Head of caudate nucleus (tissue), 42 donors: ENCODE results near the gene ATG4A.

Experiments
- DNase-seq, 42 donors: peaks; one replicate each; pipeline versions ENCODE4 v3.0.0 to v3.0.0-alpha.2; 2020 to 2021; ENCODE audit warnings: mixed read lengths in 7 of 42
- intact Hi-C: fragments of 100-400 bp; cut with DNase I; formaldehyde crosslinking; loops from one replicate; pipeline ENCODE4 v1.15.0; 2022

Gene ATG4A

GRCh38 chrX:108114541-108114940, 23.0 kb downstream of the ATG4A start:
- intact Hi-C loops = no loop called here
- no peak for DNase-seq

GRCh38 chrX:108117988-108118387, 26.4 kb downstream of the ATG4A start:
- intact Hi-C loops = no loop called here
- DNase-seq = no peak

GRCh38 chrX:108121291-108121690, 29.7 kb downstream of the ATG4A start:
- no peak for DNase-seq
- intact Hi-C loops = no loop called here

GRCh38 chrX:108122748-108123147, 31.2 kb downstream of the ATG4A start:
- intact Hi-C loops = no loop called here
- DNase-seq = no peak

- no peak for DNase-seq
- intact Hi-C loops = no loop called here
Measured at GRCh38 chrX:108123591-108124366, 32.2 kb downstream of the ATG4A start.

- DNase-seq = no peak
Measured at GRCh38 chrX:108126661-108127060, 35.1 kb downstream of the ATG4A start.

GRCh38 chrX:108127152-108127551, 35.6 kb downstream of the ATG4A start:
- intact Hi-C loops = no loop called here
- DNase-seq = no peak

More at GRCh38 chrX:108126661-108127060, 35.1 kb downstream of the ATG4A start:
- intact Hi-C loops = no loop called here

GRCh38 chrX:108130889-108131288, 39.3 kb downstream of the ATG4A start:
- intact Hi-C loops = no loop called here

GRCh38 chrX:108131471-108131870, 39.9 kb downstream of the ATG4A start:
- DNase-seq = no peak
- intact Hi-C loops = no loop called here

More at GRCh38 chrX:108130889-108131288, 39.3 kb downstream of the ATG4A start:
- no peak for DNase-seq

GRCh38 chrX:108132034-108132433, 40.5 kb downstream of the ATG4A start:
- intact Hi-C loops = no loop called here
- no peak for DNase-seq

GRCh38 chrX:108132876-108133275, 41.3 kb downstream of the ATG4A start:
- DNase-seq = no peak
- intact Hi-C loops = no loop called here

- intact Hi-C loops = no loop called here
- DNase-seq = no peak
Measured at GRCh38 chrX:108134724-108135123, 43.1 kb downstream of the ATG4A start.

GRCh38 chrX:108138814-108139702, 47.5 kb downstream of the ATG4A start:
- no peak for DNase-seq
- intact Hi-C loops = no loop called here

GRCh38 chrX:108148524-108148923, 56.9 kb downstream of the ATG4A start:
- DNase-seq = no peak
- intact Hi-C loops = no loop called here

- no peak for DNase-seq
- intact Hi-C loops = no loop called here
Measured at GRCh38 chrX:108156082-108156481, 64.5 kb downstream of the ATG4A start.

- intact Hi-C loops = no loop called here
- DNase-seq = no peak
Measured at GRCh38 chrX:108156934-108157466, 65.4 kb downstream of the ATG4A start.

GRCh38 chrX:108157628-108158027, 66.0 kb downstream of the ATG4A start:
- intact Hi-C loops = no loop called here
- DNase-seq = no peak

- no peak for DNase-seq
- intact Hi-C loops = no loop called here
Measured at GRCh38 chrX:108159028-108159670, 67.6 kb downstream of the ATG4A start.

- intact Hi-C loops = no loop called here
- DNase-seq = no peak
Measured at GRCh38 chrX:108160309-108160708, 68.7 kb downstream of the ATG4A start.

- intact Hi-C loops = no loop called here
Measured at GRCh38 chrX:108162265-108162664, 70.7 kb downstream of the ATG4A start.

More at GRCh38 chrX:108162265-108162664, 70.7 kb downstream of the ATG4A start:
- DNase-seq = no peak
